Measurements from ENCODE around the gene PLVAP. TPM values are rescaled to one million over a fixed set of nuclear protein-coding genes. Genes with fewer than 3 reads are reported as not detected.

Gene PLVAP
- total RNA-seq, 1 donor from 2014 or later: 36.9 TPM

- H3K9me3 ChIP-seq (replicated peaks): no peaks in the 10 kb centered on the region
- H3K27ac ChIP-seq (replicated peaks): peak overlapping the region; percentile 72
- no peak overlapping the region for H3K4me3 ChIP-seq
- H3K27me3 ChIP-seq (ENCODE audit: low read depth): peaks cover 37% of the 10 kb centered on the region
- no peak for DNase-seq
- intact Hi-C loops (cut with micrococcal nuclease): no loop called here
- TF ChIP-seq CTCF (IDR thresholded peaks at IDR 0.05; ENCODE audit: borderline replicate concordance): no peak
- H3K36me3 ChIP-seq: peaks cover 4% of the 10 kb centered on the region
- peaks cover 22% of the 10 kb centered on the region for H3K4me1 ChIP-seq
Measured at GRCh38 chr19:17411801-17412200, 34.7 kb upstream of the PLVAP start.

- Histone ChIP-seq H3K4me3 (no peak overlapping the region), H3K4me1 (peaks cover 34% of the 10 kb centered on the region)
- DNase-seq: no peak
Measured at GRCh38 chr19:17409990-17410389, 32.8 kb upstream of the PLVAP start.

GRCh38 chr19:17406887-17407196 is 29.7 kb upstream of the PLVAP start:
- peak overlapping the region; percentile 71 for H3K4me3 ChIP-seq
- intact Hi-C loops (cut with micrococcal nuclease): no loop called here

More at GRCh38 chr19:17409990-17410389, 32.8 kb upstream of the PLVAP start:
- Histone ChIP-seq H3K36me3 (peaks cover 4% of the 10 kb centered on the region), H3K27ac (replicated peaks) (no peak overlapping the region), H3K27me3 (ENCODE audit: low read depth) (peaks cover 27% of the 10 kb centered on the region), H3K9me3 (replicated peaks) (no peaks in the 10 kb centered on the region)
- intact Hi-C loops (cut with micrococcal nuclease): no loop called here
- TF ChIP-seq CTCF (IDR thresholded peaks at IDR 0.05; ENCODE audit: borderline replicate concordance): no peak

GRCh38 chr19:17406046-17406886 is 29.1 kb upstream of the PLVAP start:
- H3K36me3 ChIP-seq: no peaks in the 10 kb centered on the region
- no peak for DNase-seq
- H3K27ac ChIP-seq (replicated peaks): peak overlapping the region; percentile 89
- H3K4me1 ChIP-seq: peaks cover 28% of the 10 kb centered on the region
- peaks cover 17% of the 10 kb centered on the region for H3K27me3 ChIP-seq (ENCODE audit: low read depth)
- TF ChIP-seq CTCF (IDR thresholded peaks at IDR 0.05; ENCODE audit: borderline replicate concordance): no peak
- peak overlapping the region; percentile 71 for H3K4me3 ChIP-seq
- no peaks in the 10 kb centered on the region for H3K9me3 ChIP-seq (replicated peaks)
- intact Hi-C loops (cut with micrococcal nuclease): no loop called here

More at GRCh38 chr19:17406887-17407196, 29.7 kb upstream of the PLVAP start:
- peak overlapping the region; percentile 89 for H3K27ac ChIP-seq (replicated peaks)
- H3K4me1 ChIP-seq: peaks cover 26% of the 10 kb centered on the region
- no peak for DNase-seq
- TF ChIP-seq CTCF (IDR thresholded peaks at IDR 0.05; ENCODE audit: borderline replicate concordance): no peak
- H3K27me3 ChIP-seq (ENCODE audit: low read depth): peaks cover 15% of the 10 kb centered on the region
- H3K9me3 ChIP-seq (replicated peaks): no peaks in the 10 kb centered on the region
- no peaks in the 10 kb centered on the region for H3K36me3 ChIP-seq

DNA sequence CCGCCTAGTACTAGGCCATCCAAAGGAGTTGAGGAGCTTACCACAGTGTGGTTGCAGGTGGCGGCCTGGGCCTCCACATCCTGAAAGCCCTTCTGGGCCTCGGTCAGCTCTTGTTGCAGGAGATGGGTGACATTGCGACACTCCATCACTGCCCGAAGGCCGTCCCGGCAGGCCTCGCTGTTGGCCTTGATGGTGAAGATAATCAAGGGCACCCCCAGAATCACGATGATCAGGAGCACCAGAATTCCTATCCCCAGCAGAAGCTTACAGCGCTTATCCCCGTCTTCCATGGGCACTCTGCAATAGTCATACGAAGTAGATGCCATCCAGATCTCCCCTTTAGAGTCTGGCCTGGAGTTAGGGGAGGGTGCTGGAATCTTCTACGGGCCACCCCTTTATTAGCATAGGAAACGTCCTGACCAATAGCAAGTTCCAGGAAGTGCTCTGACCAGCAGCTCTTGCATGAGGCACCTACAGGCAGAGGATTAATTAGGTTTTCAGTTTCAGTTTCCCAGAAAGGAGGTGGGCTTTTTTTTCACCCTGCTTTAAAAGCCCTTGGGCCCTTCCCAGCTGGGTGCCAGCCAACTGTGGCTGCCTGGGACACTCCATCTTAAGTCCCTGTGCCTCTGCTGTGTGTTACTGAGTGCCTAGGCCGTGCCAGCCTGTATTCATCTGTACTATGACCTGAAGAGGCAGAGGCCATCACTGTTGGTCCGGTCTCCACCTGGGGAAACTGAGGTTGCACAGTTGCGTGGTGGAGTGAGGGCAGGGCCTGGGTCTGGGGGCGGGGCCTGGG is 28.3 kb upstream of the PLVAP start, which contains the start of gene BST2:
Gene BST2 (minus strand): TSS at position 381 of the 796 bp plus-strand sequence. CDS start 55 bp downstream, at position 326.
- peak within 1 kb of the TSS; percentile 89 for H3K27ac ChIP-seq (replicated peaks)
- TF ChIP-seq CTCF (IDR thresholded peaks at IDR 0.05; ENCODE audit: borderline replicate concordance): no peak
- H3K4me1 ChIP-seq: peaks cover 28% of the 10 kb centered on the region
- H3K4me3 ChIP-seq: peak within 1 kb of the TSS; percentile 71
- DNase-seq: peak; percentile 46
- no peaks in the 10 kb centered on the region for H3K36me3 ChIP-seq
- H3K9me3 ChIP-seq (replicated peaks): no peaks in the 10 kb centered on the region
- intact Hi-C loops (cut with micrococcal nuclease): no loop called here
- peaks cover 25% of the 10 kb centered on the region for H3K27me3 ChIP-seq (ENCODE audit: low read depth)
